SK-N-SH (cell line): ENCODE measurements around the gene CGB2. TPM values are rescaled to one million over a fixed set of nuclear protein-coding genes. Genes with fewer than 3 reads are reported as not detected.

Experiments
- CTCF ChIA-PET: fragments of 300-600, 350-600 bp; formaldehyde crosslinking; extraction: SDS; loops from one replicate; lab custom pipeline; 2021; lab: Yijun Ruan, JAX
- POLR2A ChIA-PET: fragments of 350-600 bp; sonication (Branson Sonifier 250); formaldehyde crosslinking; extraction: SDS; loops from one replicate; lab custom pipeline; 2020; ENCODE audit warnings: antibody characterized with exemption, inconsistent platforms; lab: Yijun Ruan, JAX
- DNase-seq: peaks from one replicate; pipeline ENCODE4 v3.0.0; 2012
- H2AFZ ChIP-seq: fragments of 200-600 bp; sonication (generic); 2 replicates; pipeline ENCODE4 v1.8.1; 2016; ENCODE audit warnings: antibody characterized with exemption, mild to moderate bottlenecking, low read depth
- H3F3A ChIP-seq: fragments of 200-600 bp; sonication (generic); replicated peaks from 2 replicates; pipeline ENCODE3; 2016; ENCODE audit warnings: antibody characterized with exemption, mild to moderate bottlenecking; ENCODE audit not compliant: insufficient read depth
- H3K27ac ChIP-seq, 2 experiments: fragments of 200-500 bp in 1 of 2; fragments of 200-600 bp in 1 of 2; sonication (Bioruptor generic) in 1 of 2; sonication (generic), shearing (Covaris generic) in 1 of 2; 2 replicates each; pipeline versions ENCODE4 v1.5.1 to v1.6.1; 2014 to 2016; ENCODE audit warnings: low read depth in 2 of 2, inconsistent platforms in 1 of 2, low read length in 1 of 2, mild to moderate bottlenecking in 1 of 2, mixed read lengths in 1 of 2
- H3K27me3 ChIP-seq: fragments of 200-600 bp; sonication (generic), shearing (Covaris generic); 2 replicates; pipeline ENCODE4 v1.6.1; 2016; ENCODE audit warnings: mixed run types; ENCODE audit not compliant: insufficient read depth
- H3K36me3 ChIP-seq, 2 experiments: fragments of 200-500 bp in 1 of 2; fragments of 200-600 bp in 1 of 2; sonication (Bioruptor generic) in 1 of 2; sonication (generic) in 1 of 2; replicated peaks in 1 of 2; 2 replicates each; pipeline versions ENCODE3 to v1.5.1; 2014 to 2016; ENCODE audit warnings: low read length in 1 of 2, mild to moderate bottlenecking in 1 of 2; ENCODE audit not compliant: insufficient read depth in 2 of 2, control insufficient read depth in 1 of 2
- H3K4me1 ChIP-seq, 2 experiments: fragments of 200-500 bp in 1 of 2; fragments of 200-600 bp in 1 of 2; sonication (Bioruptor generic) in 1 of 2; sonication (generic), shearing (Covaris generic) in 1 of 2; 2 replicates each; pipeline versions ENCODE4 v1.5.1 to v1.6.1; 2014 to 2016; ENCODE audit warnings: low read depth in 1 of 2, low read length in 1 of 2, mixed run types in 1 of 2; ENCODE audit not compliant: insufficient read depth in 2 of 2, control insufficient read depth in 1 of 2
- H3K4me2 ChIP-seq: fragments of 200-600 bp; sonication (generic), shearing (Covaris generic); 2 replicates; pipeline ENCODE4 v1.6.1; 2017; ENCODE audit warnings: mixed run types
- H3K4me3 ChIP-seq, 2 experiments: fragments of 200-500 bp in 1 of 2; fragments of 200-600 bp in 1 of 2; sonication (Bioruptor generic) in 1 of 2; sonication (generic), shearing (Covaris generic) in 1 of 2; 2 replicates each; pipeline versions ENCODE4 v1.5.1 to v1.8.1; 2014 to 2016; ENCODE audit warnings: low read depth in 2 of 2, inconsistent platforms in 1 of 2, low read length in 1 of 2, mild to moderate bottlenecking in 1 of 2, mixed read lengths in 1 of 2, moderate library complexity in 1 of 2
- H3K79me2 ChIP-seq: fragments of 200-600 bp; sonication (generic); 2 replicates; pipeline ENCODE4 v1.8.1; 2017; ENCODE audit warnings: mild to moderate bottlenecking; ENCODE audit not compliant: insufficient read depth
- H3K9ac ChIP-seq: fragments of 200-600 bp; sonication (generic); 2 replicates; pipeline ENCODE4 v1.6.1; 2017; ENCODE audit warnings: mixed run types
- H3K9me2 ChIP-seq: fragments of 200-600 bp; sonication (generic); 2 replicates; pipeline ENCODE4 v1.6.1; 2017; ENCODE audit warnings: mixed run types
- H3K9me3 ChIP-seq: fragments of 200-600 bp; sonication (generic); 2 replicates; pipeline ENCODE4 v1.6.1; 2017; ENCODE audit warnings: mixed run types, mild to moderate bottlenecking, moderate library complexity
- H4K20me1 ChIP-seq: fragments of 200-600 bp; sonication (generic); 2 replicates; pipeline ENCODE4 v1.6.1; 2017; ENCODE audit warnings: mild to moderate bottlenecking, mixed run types; ENCODE audit not compliant: insufficient read depth
- CHD2 ChIP-seq: fragments of 150-350 bp; IDR thresholded peaks from 2 replicates; pipeline ENCODE4 v1.6.1; 2018; ENCODE audit warnings: low read length; ENCODE audit not compliant: partially characterized antibody
- CTCF ChIP-seq: fragments of 200-600 bp; sonication (generic); IDR thresholded peaks from 2 replicates; pipeline ENCODE4 v1.6.1; 2017; ENCODE audit warnings: antibody characterized with exemption, mild to moderate bottlenecking, moderate library complexity
- ELF1 ChIP-seq: IDR thresholded peaks from 2 replicates; pipeline ENCODE4 v1.4.0; 2012
- EZH2phosphoT487 ChIP-seq: fragments of 200-600 bp; sonication (generic); IDR thresholded peaks from 2 replicates; pipeline ENCODE4 v1.6.1; 2017; ENCODE audit warnings: low read depth, mixed run types, mild to moderate bottlenecking, antibody characterized with exemption, moderate library complexity, borderline replicate concordance
- FOSL2 ChIP-seq: IDR thresholded peaks from 2 replicates; pipeline ENCODE4 v1.4.0; 2012; ENCODE audit warnings: low read depth, mild to moderate bottlenecking, moderate library complexity, borderline replicate concordance
- FOXJ3 ChIP-seq: sonication (generic); formaldehyde crosslinking; IDR thresholded peaks from 2 replicates; pipeline ENCODE4 v1.5.1; 2020; ENCODE audit warnings: mild to moderate bottlenecking, missing genetic modification reagents
- FOXM1 ChIP-seq: IDR thresholded peaks from 2 replicates; pipeline ENCODE4 v1.4.0; 2012; ENCODE audit warnings: low read depth, mild to moderate bottlenecking
- GATA2 ChIP-seq: sonication (generic); formaldehyde crosslinking; IDR thresholded peaks from 2 replicates; pipeline ENCODE4 v1.5.0; 2020; ENCODE audit warnings: mild to moderate bottlenecking, missing genetic modification reagents
- IRF3 ChIP-seq: fragments of 150-350 bp; IDR thresholded peaks from 2 replicates; pipeline ENCODE4 v1.6.1; 2016; ENCODE audit warnings: mild to moderate bottlenecking, low read depth, low read length
- NFIC ChIP-seq: IDR thresholded peaks from 2 replicates; pipeline ENCODE4 v1.4.0; 2012; ENCODE audit warnings: borderline replicate concordance
- NRF1 ChIP-seq: IDR thresholded peaks from 2 replicates; pipeline ENCODE4 v1.6.1; 2012; ENCODE audit warnings: low read depth, mild to moderate bottlenecking, low read length
- RAD21 ChIP-seq: IDR thresholded peaks from 2 replicates; pipeline ENCODE4 v1.6.1; 2012; ENCODE audit warnings: mild to moderate bottlenecking, low read length
- REST ChIP-seq: IDR thresholded peaks from 2 replicates; pipeline ENCODE4 v1.6.1; 2012; ENCODE audit warnings: mild to moderate bottlenecking, low read depth, low read length, moderate library complexity
- RXRA ChIP-seq: IDR thresholded peaks from 2 replicates; pipeline ENCODE4 v1.4.0; 2012; ENCODE audit warnings: low read depth, mild to moderate bottlenecking, borderline replicate concordance
- USF2 ChIP-seq: fragments of 150-350 bp; IDR thresholded peaks from 2 replicates; pipeline ENCODE4 v1.6.1; 2017; ENCODE audit warnings: antibody characterized with exemption, low read length, low read depth, borderline replicate concordance
- YY1 ChIP-seq: IDR thresholded peaks from 2 replicates; pipeline ENCODE4 v1.4.0; 2012; ENCODE audit warnings: low read depth, mild to moderate bottlenecking
- WGBS: methylation state at CpG from one replicate; pipeline ENCODE4 v1.1.6; 2017; ENCODE audit warnings: low lambda C conversion rate; 5-methylcytosine and 5-hydroxymethylcytosine counted together
- polyA plus RNA-seq, 3 experiments: library from polyadenylated mRNA; depleted of rRNA; stranded (reverse); fragments of >200 nt; gene quantifications; 2 replicates each; pipeline ENCODE4 v1.2.3, GENCODE V29; 2012

The CGB2 gene
- polyA plus RNA-seq, 1 of the 3 experiments (the other 2 are of a cell fraction) = 0.64 TPM

GRCh38 chr19:48994035-48994386 is 37.7 kb upstream of the CGB2 start (continued):
- TF ChIP-seq REST = no peak
- no peak for TF ChIP-seq EZH2phosphoT487
- no peak for TF ChIP-seq NFIC
- no peak for TF ChIP-seq FOSL2
- no peak for TF ChIP-seq ELF1
- TF ChIP-seq CHD2 = no peak
- no peak for TF ChIP-seq FOXM1
- no peak for TF ChIP-seq FOXJ3
- no peak for TF ChIP-seq USF2

- H3K27ac ChIP-seq = no peak overlapping the region
- POLR2A ChIA-PET = no interaction called here
- H3K27me3 ChIP-seq = no peaks in the 10 kb centered on the region
- H3K79me2 ChIP-seq = peaks cover 88% of the 10 kb centered on the region
- H3K9me3 ChIP-seq = no peaks in the 10 kb centered on the region
- DNase-seq = peak; percentile 69
- TF ChIP-seq EZH2phosphoT487 (no peak), IRF3 (no peak), YY1 (no peak), GATA2 (CRISPR knock-in tag) (no peak), RAD21 (peak; percentile 37; the same call in 1 of the 2 replicates), CTCF (peak; percentile 71), REST (no peak), NRF1 (no peak), RXRA (no peak)
- H3K4me3 ChIP-seq = no peak overlapping the region; a peak in 1 of 4 replicates
- H3K4me2 ChIP-seq = no peak overlapping the region
- H3K9me2 ChIP-seq = no peaks in the 10 kb centered on the region
- CTCF ChIA-PET = interaction anchor here (0.5 to 5.4 kb wide), 13 partner anchors 12 to 267 kb away, joined by 3 to 68 read pairs (median 3); partner anchors contain the start of gene CGB7
- H3F3A ChIP-seq = peaks cover 3% of the 10 kb centered on the region
- H3K9ac ChIP-seq = no peak overlapping the region
- H3K36me3 ChIP-seq = peaks cover 0 to 5% of the 10 kb centered on the region in 2 experiments
- H4K20me1 ChIP-seq = no peaks in the 10 kb centered on the region
- no peak overlapping the region for H2AFZ ChIP-seq
- WGBS = 74% methylated on average over 4 of the region's 5 CpGs
- peaks cover 0 to 10% of the 10 kb centered on the region in 2 experiments; a peak in 1 of 4 replicates for H3K4me1 ChIP-seq
Observed at GRCh38 chr19:48997972-48998371, 33.7 kb upstream of the CGB2 start.
